B cell (primary cell): ENCODE results near the gene TMBIM1. TPM values are rescaled to one million over a fixed set of nuclear protein-coding genes. Genes with fewer than 3 reads are reported as not detected.

Experiments
- ATAC-seq: fragments of 200-7000 bp; cut with Tn5 transposase; one replicate; pipeline ENCODE4 v1.10.0; 2021; ENCODE audit warnings: low read depth, mild to moderate bottlenecking, moderate number of reproducible peaks, moderate library complexity
- CTCF ChIA-PET: fragments of 350-600 bp; sonication (Branson Sonifier 250); formaldehyde crosslinking; loops from one replicate; lab custom pipeline; 2021; ENCODE audit warnings: antibody characterized with exemption, inconsistent platforms; lab: Charles Lee
- POLR2A ChIA-PET: fragments of 350-600 bp; sonication (Branson Sonifier 250); formaldehyde crosslinking; loops from one replicate; lab custom pipeline; 2021; ENCODE audit warnings: antibody characterized with exemption; lab: Charles Lee
- DNase-seq: peaks from one replicate; pipeline ENCODE4 v3.0.0; 2013
- H2AFZ ChIP-seq: 2 replicates; pipeline ENCODE4 v1.6.1; 2012; ENCODE audit warnings: mild to moderate bottlenecking, low read depth, low read length; ENCODE audit not compliant: insufficient read depth, poor library complexity, severe bottlenecking
- H3K27ac ChIP-seq, 2 donors: 1 replicate in 1 of 2; 2 replicates in 1 of 2; pipeline ENCODE4 v1.5.1; 2012 to 2013; ENCODE audit warnings: low read length in 2 of 2, mild to moderate bottlenecking in 2 of 2, moderate library complexity in 1 of 2
- H3K27me3 ChIP-seq, 4 experiments: fragments of 200-600 bp in 1 of 4; sonication (generic) in 1 of 4; replicated peaks in 1 of 4; 1 replicate in 2 of 4; 2 replicates in 2 of 4; pipeline versions ENCODE4 v1.6.1 to v1.7.0; 2013 to 2016; ENCODE audit warnings: low read length in 3 of 4, mild to moderate bottlenecking in 2 of 4, mixed read lengths in 1 of 4, moderate library complexity in 1 of 4; ENCODE audit not compliant: insufficient read depth in 4 of 4, control insufficient read depth in 3 of 4; ENCODE audit errors: control extremely low read depth in 1 of 4
- H3K36me3 ChIP-seq, 2 experiments: replicated peaks in 1 of 2; 1 replicate in 1 of 2; 2 replicates in 1 of 2; pipeline versions ENCODE4 v1.6.1 to v1.7.1; 2013; ENCODE audit warnings: low read length in 1 of 2; ENCODE audit not compliant: insufficient read depth in 2 of 2, control insufficient read depth in 1 of 2; ENCODE audit errors: control extremely low read depth in 1 of 2, extremely low read depth in 1 of 2
- H3K4me1 ChIP-seq, 2 donors: fragments of 200-600 bp in 1 of 2; sonication (generic) in 1 of 2; 1 replicate in 1 of 2; 2 replicates in 1 of 2; pipeline versions ENCODE4 v1.5.1 to v1.6.1; 2013 to 2017; ENCODE audit warnings: low read length in 2 of 2; ENCODE audit not compliant: control insufficient read depth in 2 of 2, insufficient read depth in 2 of 2
- H3K4me2 ChIP-seq: replicated peaks from 2 replicates; pipeline ENCODE3; 2012; ENCODE audit warnings: mild to moderate bottlenecking, low read depth, low read length; ENCODE audit not compliant: poor library complexity, severe bottlenecking
- H3K4me3 ChIP-seq, 5 experiments: fragments of 200-600 bp in 1 of 5; sonication (generic) in 1 of 5; 1 replicate in 3 of 5; 2 replicates in 2 of 5; pipeline versions ENCODE4 v1.5.1 to v1.7.0; 2011 to 2016; ENCODE audit warnings: low read length in 4 of 5, mild to moderate bottlenecking in 4 of 5, low read depth in 2 of 5, control low read depth in 1 of 5, moderate library complexity in 1 of 5; ENCODE audit not compliant: insufficient read depth in 1 of 5; ENCODE audit errors: control extremely low read depth in 1 of 5, extremely low read depth in 1 of 5
- H3K79me2 ChIP-seq: fragments of 200-600 bp; sonication (generic); one replicate; pipeline ENCODE4 v1.6.0; 2016; ENCODE audit warnings: low read length; ENCODE audit not compliant: control insufficient read depth, insufficient read depth
- H3K9ac ChIP-seq: fragments of 200-600 bp; sonication (generic); 2 replicates; pipeline ENCODE4 v1.6.1; 2017; ENCODE audit warnings: mild to moderate bottlenecking, low read length, moderate library complexity
- H3K9me3 ChIP-seq, 3 donors: one replicate each; pipeline versions ENCODE4 v1.6.1 to v1.7.1; 2013; ENCODE audit warnings: low read length in 2 of 3; ENCODE audit not compliant: control insufficient read depth in 2 of 3, insufficient read depth in 1 of 3; ENCODE audit errors: control extremely low read depth in 1 of 3
- H4K20me1 ChIP-seq: 2 replicates; pipeline ENCODE4 v1.6.0; 2012; ENCODE audit warnings: mild to moderate bottlenecking, low read length; ENCODE audit not compliant: insufficient read depth, control insufficient read depth, poor library complexity, severe bottlenecking
- H3K27ac Mint-ChIP-seq: one replicate; pipeline ENCODE4 v1.8.0; 2021; ENCODE audit warnings: mixed read lengths
- H3K27me3 Mint-ChIP-seq: one replicate; pipeline ENCODE4 v1.8.0; 2021; ENCODE audit warnings: mixed read lengths
- H3K4me1 Mint-ChIP-seq: one replicate; pipeline ENCODE4 v1.8.0; 2021; ENCODE audit warnings: mixed read lengths
- H3K4me3 Mint-ChIP-seq: one replicate; pipeline ENCODE4 v1.8.0; 2021; ENCODE audit warnings: mixed read lengths
- H3K9me3 Mint-ChIP-seq: one replicate; pipeline ENCODE4 v1.8.0; 2022; ENCODE audit warnings: mixed read lengths; ENCODE audit not compliant: insufficient read depth
- EZH2 ChIP-seq: IDR thresholded peaks from 2 replicates; pipeline ENCODE4 v1.6.1; 2012; ENCODE audit warnings: borderline replicate concordance, low read depth, mild to moderate bottlenecking, moderate library complexity, low read length; ENCODE audit not compliant: insufficient read depth, poor library complexity, severe bottlenecking
- WGBS: methylation state at CpG from one replicate; pipeline ENCODE4 v1.1.5; 2013; ENCODE audit warnings: missing lambda C conversion rate; ENCODE audit not compliant: insufficient coverage; 5-methylcytosine and 5-hydroxymethylcytosine counted together
- intact Hi-C: fragments of 100-400 bp; cut with micrococcal nuclease; formaldehyde crosslinking; loops from one replicate; pipeline ENCODE4 v1.10.0; 2022
- polyA plus RNA-seq: library from polyadenylated mRNA; depleted of rRNA; stranded (reverse); fragments of >200 nt; gene quantifications from 2 replicates; pipeline ENCODE4 v1.2.3, GENCODE V29; 2012
- total RNA-seq, 2 donors: library from RNA; stranded (reverse); fragments of 120-200 nt in 1 of 2; gene quantifications; 1 replicate in 1 of 2; 2 replicates in 1 of 2; pipeline versions ENCODE4 v1.2.3 to v1.2.4, GENCODE V29; 2013 to 2022
- TF ChIP-seq, protein P1 (sequence below): fragments of 200-600 bp; IDR thresholded peaks from one replicate; pipeline ENCODE4 v1.8.0; 2022; ENCODE audit warnings: antibody characterized with exemption, mild to moderate bottlenecking

TMBIM1 gene
- total and polyA plus RNA-seq, 2 donors (not counting 1 experiment from before 2014, with no cell fraction given): 68.7 to 137 TPM

DNA sequence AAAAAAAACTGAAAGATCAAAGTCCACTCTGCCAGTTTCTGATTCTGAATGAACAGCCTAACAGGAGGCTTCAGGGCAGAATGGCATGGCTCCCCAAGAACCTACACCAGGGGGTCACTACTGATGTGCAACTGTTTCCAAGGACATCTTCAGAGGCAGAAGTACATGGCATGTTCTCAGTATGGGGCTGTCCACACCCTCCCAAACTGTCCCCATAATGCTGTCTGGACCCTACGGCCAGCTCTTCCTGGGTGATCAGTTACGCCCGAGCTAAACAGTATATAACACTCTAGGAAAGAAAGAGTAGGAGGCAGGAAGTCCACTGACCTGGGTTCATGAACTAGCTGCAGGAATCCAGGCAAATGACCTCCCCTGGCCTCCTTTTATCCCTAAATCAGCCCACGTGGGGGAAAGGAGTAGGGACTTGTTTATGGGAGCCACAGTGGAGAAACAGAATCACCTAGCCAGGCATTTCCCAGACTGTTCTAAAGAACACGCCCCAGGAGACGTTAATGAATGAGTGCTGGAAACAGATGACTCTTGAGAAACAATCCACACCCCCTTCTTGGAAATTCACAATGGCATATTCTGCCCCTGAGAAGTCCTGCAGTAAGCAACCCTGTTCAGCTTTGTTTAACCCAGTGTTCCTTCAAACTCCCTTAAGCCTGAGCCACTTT lies 2.5 kb downstream of the TMBIM1 start:
- no peaks in the 10 kb centered on the region for H3K9me3 ChIP-seq
- peak overlapping the region; percentile 97 for H3K9ac ChIP-seq

More for the DNA sequence above, 2.5 kb downstream of the TMBIM1 start:
- Histone ChIP-seq H3K4me3 (peak overlapping the region in 4 of 5 experiments; percentile 50 to 95 (median 76)), H3K27me3 (no peaks in the 10 kb centered on the region), H2AFZ (no peak overlapping the region), H3K36me3 (peaks cover 0 to 3% of the 10 kb centered on the region in 2 experiments), H3K4me2 (peak overlapping the region; percentile 93), H3K4me1 (peaks cover 81 to 96% of the 10 kb centered on the region in 2 donors), H4K20me1 (no peaks in the 10 kb centered on the region), H3K79me2 (peaks cover 94% of the 10 kb centered on the region), H3K27ac (peak overlapping the region; percentile 92 to 98)
- DNase-seq (no peak), ATAC-seq (no peak)
- Mint-ChIP-seq H3K4me3 (peak overlapping the region; percentile 89), H3K27ac (peak overlapping the region; percentile 93), H3K27me3 (no peaks in the 10 kb centered on the region), H3K4me1 (peaks cover 83% of the 10 kb centered on the region), H3K9me3 (no peaks in the 10 kb centered on the region)
- ChIA-PET CTCF (interaction anchor here (1.2 to 15.5 kb wide), 5 partner anchors 12 to 78 kb away, joined by 3 to 331 read pairs (median 22); partner anchors contain the start of genes AAMP, CATIP and PNKD), POLR2A (interaction anchor here (0.5 to 3.4 kb wide), 7 partner anchors 14 to 107 kb away, joined by 3 to 32 read pairs (median 6); partner anchors contain the start of genes AAMP, CATIP and PNKD)
- intact Hi-C loops: loop anchor here (5.0 kb wide), 1 partner anchor 593 kb away; the partner anchor contains the start of gene WNT10A
- 85% methylated on average over 4 of the region's 6 CpGs for WGBS
- TF ChIP-seq EZH2: no peak
- TF ChIP-seq, protein P1, sequence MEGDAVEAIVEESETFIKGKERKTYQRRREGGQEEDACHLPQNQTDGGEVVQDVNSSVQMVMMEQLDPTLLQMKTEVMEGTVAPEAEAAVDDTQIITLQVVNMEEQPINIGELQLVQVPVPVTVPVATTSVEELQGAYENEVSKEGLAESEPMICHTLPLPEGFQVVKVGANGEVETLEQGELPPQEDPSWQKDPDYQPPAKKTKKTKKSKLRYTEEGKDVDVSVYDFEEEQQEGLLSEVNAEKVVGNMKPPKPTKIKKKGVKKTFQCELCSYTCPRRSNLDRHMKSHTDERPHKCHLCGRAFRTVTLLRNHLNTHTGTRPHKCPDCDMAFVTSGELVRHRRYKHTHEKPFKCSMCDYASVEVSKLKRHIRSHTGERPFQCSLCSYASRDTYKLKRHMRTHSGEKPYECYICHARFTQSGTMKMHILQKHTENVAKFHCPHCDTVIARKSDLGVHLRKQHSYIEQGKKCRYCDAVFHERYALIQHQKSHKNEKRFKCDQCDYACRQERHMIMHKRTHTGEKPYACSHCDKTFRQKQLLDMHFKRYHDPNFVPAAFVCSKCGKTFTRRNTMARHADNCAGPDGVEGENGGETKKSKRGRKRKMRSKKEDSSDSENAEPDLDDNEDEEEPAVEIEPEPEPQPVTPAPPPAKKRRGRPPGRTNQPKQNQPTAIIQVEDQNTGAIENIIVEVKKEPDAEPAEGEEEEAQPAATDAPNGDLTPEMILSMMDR: no peak
